Testis (tissue), 3 donors: Measurements from ENCODE around the gene SLC25A41. TPM values are rescaled to one million over a fixed set of nuclear protein-coding genes. Genes with fewer than 3 reads are reported as not detected.

ENCODE experiments used
- DNase-seq: peaks from one replicate; pipeline ENCODE4 v3.0.0-alpha.2; 2019
- H3K27ac ChIP-seq, 2 donors: fragments of 200-600 bp; sonication (generic); one replicate each; pipeline ENCODE4 v1.5.1; 2019
- H3K27me3 ChIP-seq: fragments of 200-600 bp; sonication (generic); one replicate; pipeline ENCODE4 v1.5.1; 2019
- H3K36me3 ChIP-seq: fragments of 200-600 bp; sonication (generic); one replicate; pipeline ENCODE4 v1.5.1; 2017; ENCODE audit warnings: low read depth; ENCODE audit errors: missing control alignments
- H3K4me1 ChIP-seq: fragments of 200-600 bp; sonication (generic); one replicate; pipeline ENCODE4 v1.5.1; 2019
- H3K4me3 ChIP-seq, 2 donors: fragments of 200-600 bp; sonication (generic); one replicate each; pipeline ENCODE4 v1.5.1; 2017 to 2019
- H3K9me3 ChIP-seq: fragments of 200-600 bp; sonication (generic); one replicate; pipeline ENCODE4 v1.5.1; 2017
- CTCF ChIP-seq, 3 experiments: fragments of 450-650 bp in 2 of 3; fragments of 200-600 bp in 1 of 3; sonication (generic) in 1 of 3; IDR thresholded peaks; one replicate each; pipeline ENCODE4 v1.5.1; 2016 to 2019; ENCODE audit warnings: antibody characterized with exemption in 3 of 3, mild to moderate bottlenecking in 2 of 3, moderate library complexity in 1 of 3
- POLR2A ChIP-seq: fragments of 450-650 bp; IDR thresholded peaks from one replicate; pipeline ENCODE4 v1.6.1; 2017; ENCODE audit warnings: antibody characterized with exemption, mild to moderate bottlenecking, moderate library complexity
- WGBS, 2 donors: methylation state at CpG; one replicate each; pipeline ENCODE4 v1.1.5; 2018; 5-methylcytosine and 5-hydroxymethylcytosine counted together
- intact Hi-C: fragments of 100-400 bp; cut with DNase I; formaldehyde crosslinking; loops from one replicate; pipeline ENCODE4 v1.15.1; 2023; ENCODE audit warnings: low total_unique reads
- polyA plus RNA-seq: library from polyadenylated mRNA; stranded (reverse); fragments of 350-450 nt; fragmentation: Illumina TruSeq; extraction: RNeasy Lipid Tissue Mini Kit (QIAGEN cat#74804); gene quantifications from one replicate; pipeline ENCODE4 v1.2.3, GENCODE V29; 2014; ENCODE audit warnings: low read depth, low replicate concordance; ENCODE audit not compliant: insufficient read depth
- total RNA-seq, 2 donors: library from RNA; depleted of rRNA; stranded (reverse); fragments of >200 nt; gene quantifications; one replicate each; pipeline ENCODE4 v1.2.3, GENCODE V29; 2016

SLC25A41 gene
- total and polyA plus RNA-seq, 3 donors from 2014 or later = 3.2 to 7.6 (median 3.9) TPM

- H3K4me1 ChIP-seq = peaks cover 13% of the 10 kb centered on the region
- H3K36me3 ChIP-seq = no peaks in the 10 kb centered on the region
- H3K9me3 ChIP-seq = no peaks in the 10 kb centered on the region
- H3K27ac ChIP-seq = no peak within 1 kb of the TSS
- TF ChIP-seq POLR2A (no peak), CTCF (IDR thresholded peaks at IDR 0.05) (no peak)
- peak within 1 kb of the TSS; percentile 68 to 72 for H3K4me3 ChIP-seq
- no peaks in the 10 kb centered on the region for H3K27me3 ChIP-seq
- WGBS, 2 donors = 0 to 1% methylated on average over 8 to 57 of the region's 70 CpGs
- intact Hi-C loops = no loop called here
- peak; percentile 68 for DNase-seq
Measured at GRCh38 chr19:6459262-6460098, 25.9 kb upstream of the SLC25A41 start, which contains the start of gene SLC25A23. Gene SLC25A23 (minus strand): TSS chr19:6459792. CDS start chr19:6459628, 164 bp downstream.

GRCh38 chr19:6458695-6459261 lies 25.2 kb upstream of the SLC25A41 start:
- no peaks in the 10 kb centered on the region for H3K9me3 ChIP-seq
- WGBS, 2 donors = 17 to 29% methylated on average over 14 to 16 of the region's 16 CpGs
- H3K4me1 ChIP-seq = peaks cover 13% of the 10 kb centered on the region
- H3K4me3 ChIP-seq = peak overlapping the region; percentile 68 to 72
- no peaks in the 10 kb centered on the region for H3K27me3 ChIP-seq
- DNase-seq = no peak
- intact Hi-C loops = no loop called here
- TF ChIP-seq POLR2A (no peak), CTCF (IDR thresholded peaks at IDR 0.05) (no peak)
- H3K36me3 ChIP-seq = no peaks in the 10 kb centered on the region
- no peak overlapping the region for H3K27ac ChIP-seq

- Histone ChIP-seq H3K27ac (no peak overlapping the region), H3K4me3 (no peak overlapping the region), H3K9me3 (no peaks in the 10 kb centered on the region), H3K36me3 (no peaks in the 10 kb centered on the region), H3K27me3 (no peaks in the 10 kb centered on the region), H3K4me1 (peaks cover 13% of the 10 kb centered on the region)
- TF ChIP-seq POLR2A (no peak), CTCF (IDR thresholded peaks at IDR 0.05) (no peak)
- WGBS, 2 donors = 84 to 87% methylated on average over 14 to 17 of the region's 17 CpGs
- intact Hi-C loops = no loop called here
- no peak for DNase-seq
Measured at GRCh38 chr19:6457958-6458694, 24.6 kb upstream of the SLC25A41 start.

- no peak for DNase-seq
- TF ChIP-seq CTCF (IDR thresholded peaks at IDR 0.05) = no peak
- no peak for TF ChIP-seq POLR2A
- WGBS, 2 donors = 92 to 94% methylated on average over 15 of the region's 15 CpGs
- Histone ChIP-seq H3K27ac (no peak overlapping the region), H3K27me3 (no peaks in the 10 kb centered on the region), H3K36me3 (no peaks in the 10 kb centered on the region), H3K9me3 (no peaks in the 10 kb centered on the region), H3K4me3 (no peak overlapping the region), H3K4me1 (peaks cover 13% of the 10 kb centered on the region)
- intact Hi-C loops = no loop called here
Measured at GRCh38 chr19:6455924-6456323, 22.4 kb upstream of the SLC25A41 start.
